H1 (cell line): Measurements from ENCODE around the gene CENPP. TPM values are rescaled to one million over a fixed set of nuclear protein-coding genes. Genes with fewer than 3 reads are reported as not detected.

Experiments
- CTCF ChIA-PET: fragments of 300-600 bp; sonication (Branson Sonifier 250); formaldehyde crosslinking; loops from one replicate; lab custom pipeline; 2021; ENCODE audit not compliant: partially characterized antibody; lab: Charles Lee
- POLR2A ChIA-PET: fragments of 300-600 bp; sonication (Branson Sonifier 250); formaldehyde crosslinking; loops from one replicate; lab custom pipeline; 2021; ENCODE audit warnings: inconsistent platforms; ENCODE audit not compliant: partially characterized antibody; lab: Charles Lee
- DNase-seq, 2 experiments: peaks; one replicate each; pipeline versions ENCODE4 v3.0.0 to v3.0.0-alpha.2; 2010 to 2022; ENCODE audit warnings: low spot score in 2 of 2, low read depth in 1 of 2, mixed read lengths in 1 of 2
- FAIRE-seq: peaks from 2 replicates; lab custom pipeline; 2011; peaks lifted over from hg19 to GRCh38; lab: Jason Lieb, UNC
- H2AFZ ChIP-seq: 2 replicates; pipeline ENCODE4 v1.8.1; 2012; ENCODE audit warnings: low read length, inconsistent platforms
- H2AK5ac ChIP-seq: 2 replicates; pipeline ENCODE4 v1.6.1; 2013; ENCODE audit warnings: low read depth, low read length
- H2BK120ac ChIP-seq: replicated peaks from 2 replicates; pipeline ENCODE3; 2013; ENCODE audit warnings: low read depth, low read length, inconsistent platforms
- H2BK12ac ChIP-seq: 2 replicates; pipeline ENCODE4 v1.6.1; 2013; ENCODE audit warnings: low read depth, low read length
- H2BK15ac ChIP-seq: 2 replicates; pipeline ENCODE4 v1.6.1; 2013; ENCODE audit warnings: low read length
- H2BK20ac ChIP-seq: 2 replicates; pipeline ENCODE4 v1.6.1; 2013; ENCODE audit warnings: low read length
- H2BK5ac ChIP-seq: 2 replicates; pipeline ENCODE4 v1.6.1; 2013; ENCODE audit warnings: low read depth, low read length
- H3K14ac ChIP-seq: 2 replicates; pipeline ENCODE4 v1.6.1; 2013; ENCODE audit warnings: inconsistent platforms; ENCODE audit not compliant: insufficient read length
- H3K18ac ChIP-seq: 2 replicates; pipeline ENCODE4 v1.6.1; 2013; ENCODE audit warnings: low read length; ENCODE audit errors: extremely low read depth
- H3K23ac ChIP-seq: 2 replicates; pipeline ENCODE4 v1.6.1; 2013; ENCODE audit warnings: inconsistent platforms; ENCODE audit not compliant: insufficient read length
- H3K23me2 ChIP-seq: 2 replicates; pipeline ENCODE4 v1.6.1; 2013; ENCODE audit warnings: low read depth, low read length
- H3K27ac ChIP-seq: 2 replicates; pipeline ENCODE4 v1.6.1; 2011; ENCODE audit warnings: low read depth, low read length, inconsistent platforms
- H3K27me3 ChIP-seq, 4 experiments: replicated peaks in 1 of 4; 1 replicate in 1 of 4; 2 replicates in 3 of 4; pipeline versions ENCODE4 v1.6.1 to v1.8.1; 2011 to 2013; ENCODE audit warnings: low read length in 3 of 4, mild to moderate bottlenecking in 3 of 4, inconsistent platforms in 2 of 4, mixed read lengths in 2 of 4, moderate library complexity in 1 of 4; ENCODE audit not compliant: control insufficient read depth in 3 of 4, insufficient read depth in 3 of 4; ENCODE audit errors: extremely low read depth in 1 of 4
- H3K36me3 ChIP-seq, 4 experiments: 2 replicates each; pipeline versions ENCODE4 v1.6.1 to v1.8.1; 2011 to 2013; ENCODE audit warnings: mild to moderate bottlenecking in 4 of 4, low read length in 3 of 4, moderate library complexity in 2 of 4, control low read depth in 1 of 4, inconsistent platforms in 1 of 4; ENCODE audit not compliant: insufficient read depth in 4 of 4, control insufficient read depth in 2 of 4
- H3K4ac ChIP-seq: replicated peaks from 2 replicates; pipeline ENCODE3; 2013; ENCODE audit warnings: low read length, low read depth, mixed read lengths, inconsistent platforms; ENCODE audit not compliant: insufficient read length
- H3K4me1 ChIP-seq, 4 experiments: replicated peaks in 1 of 4; 1 replicate in 1 of 4; 2 replicates in 3 of 4; pipeline versions ENCODE4 v1.6.1 to v1.8.1; 2011 to 2013; ENCODE audit warnings: low read length in 3 of 4, inconsistent platforms in 2 of 4, mixed read lengths in 1 of 4; ENCODE audit not compliant: insufficient read depth in 4 of 4, control insufficient read depth in 3 of 4
- H3K4me2 ChIP-seq, 2 experiments: 2 replicates each; pipeline versions ENCODE4 v1.6.1 to v1.8.1; 2011 to 2013; ENCODE audit warnings: low read depth in 2 of 2, low read length in 2 of 2, control low read depth in 1 of 2, inconsistent platforms in 1 of 2, mild to moderate bottlenecking in 1 of 2; ENCODE audit not compliant: insufficient read depth in 1 of 2
- H3K4me3 ChIP-seq, 4 experiments: fragments of 200-600, 300-600 bp in 1 of 4; sonication (generic), shearing (Covaris generic), sonication (Bioruptor Twin) in 1 of 4; 2 replicates each; pipeline versions ENCODE4 v1.5.1 to v1.8.1; 2011 to 2016; ENCODE audit warnings: low read length in 4 of 4, low read depth in 3 of 4, control low read depth in 2 of 4, inconsistent platforms in 2 of 4, mild to moderate bottlenecking in 2 of 4, mixed read lengths in 1 of 4, moderate library complexity in 1 of 4; ENCODE audit not compliant: insufficient read depth in 2 of 4; ENCODE audit errors: extremely low read depth in 1 of 4
- H3K56ac ChIP-seq: replicated peaks from 2 replicates; pipeline ENCODE3; 2013; ENCODE audit warnings: low read depth, mild to moderate bottlenecking, mixed read lengths, low read length, inconsistent platforms; ENCODE audit not compliant: insufficient read length
- H3K79me1 ChIP-seq: 2 replicates; pipeline ENCODE4 v1.6.1; 2013; ENCODE audit warnings: low read depth, low read length, control low read depth
- H3K79me2 ChIP-seq, 2 experiments: 2 replicates each; pipeline versions ENCODE4 v1.6.1 to v1.8.1; 2012 to 2013; ENCODE audit warnings: low read length in 2 of 2, mild to moderate bottlenecking in 2 of 2, inconsistent platforms in 1 of 2; ENCODE audit not compliant: insufficient read depth in 2 of 2, control insufficient read depth in 1 of 2
- H3K9ac ChIP-seq, 4 experiments: replicated peaks in 1 of 4; 1 replicate in 1 of 4; 2 replicates in 3 of 4; pipeline versions ENCODE4 v1.6.1 to v1.8.1; 2011 to 2013; ENCODE audit warnings: low read depth in 3 of 4, low read length in 3 of 4, control low read depth in 2 of 4, mild to moderate bottlenecking in 2 of 4, moderate library complexity in 2 of 4, inconsistent platforms in 1 of 4; ENCODE audit errors: extremely low read depth in 1 of 4
- H3K9me3 ChIP-seq, 2 experiments: 2 replicates each; pipeline versions ENCODE4 v1.6.1 to v1.8.1; 2012 to 2013; ENCODE audit warnings: mild to moderate bottlenecking in 2 of 2, moderate library complexity in 2 of 2, control low read depth in 1 of 2, inconsistent platforms in 1 of 2, low read depth in 1 of 2, low read length in 1 of 2, mixed read lengths in 1 of 2; ENCODE audit not compliant: insufficient read depth in 2 of 2
- H4K20me1 ChIP-seq, 2 experiments: replicated peaks in 1 of 2; 2 replicates each; pipeline versions ENCODE3 to v1.8.1; 2011 to 2013; ENCODE audit warnings: inconsistent platforms in 2 of 2, low read length in 2 of 2, mild to moderate bottlenecking in 1 of 2; ENCODE audit not compliant: insufficient read depth in 2 of 2, control insufficient read depth in 1 of 2
- H4K5ac ChIP-seq: 2 replicates; pipeline ENCODE4 v1.6.1; 2013; ENCODE audit warnings: low read length, low read depth, mixed read lengths, inconsistent platforms; ENCODE audit not compliant: insufficient read length
- H4K8ac ChIP-seq: 2 replicates; pipeline ENCODE4 v1.8.0; 2013; ENCODE audit warnings: mild to moderate bottlenecking, moderate library complexity, low read length, inconsistent platforms; ENCODE audit not compliant: insufficient read depth; ENCODE audit errors: extremely low read depth
- H4K91ac ChIP-seq: replicated peaks from 2 replicates; pipeline ENCODE3; 2013; ENCODE audit warnings: low read length, mixed read lengths, inconsistent platforms; ENCODE audit not compliant: insufficient read length
- ASH2L ChIP-seq: fragments of 200-600, 300-600 bp; sonication (generic); IDR thresholded peaks from one replicate; pipeline ENCODE4 v1.7.1; 2017; ENCODE audit warnings: low read length
- EZH2 ChIP-seq: fragments of 200-600 bp; sonication (generic); IDR thresholded peaks from 2 replicates; pipeline ENCODE4 v1.7.1; 2012; ENCODE audit warnings: low read depth, mild to moderate bottlenecking, moderate library complexity, low read length, inconsistent platforms; ENCODE audit not compliant: severe bottlenecking
- HDAC6 ChIP-seq: IDR thresholded peaks from one replicate; pipeline ENCODE4 v1.7.1; 2012; ENCODE audit warnings: low read depth, mild to moderate bottlenecking, inconsistent platforms, low read length, moderate library complexity
- MAFK ChIP-seq: IDR thresholded peaks from 2 replicates; pipeline ENCODE4 v1.6.1; 2012; ENCODE audit warnings: low read depth, mild to moderate bottlenecking, improper control_type of control experiment, low read length
- RBBP5 ChIP-seq: IDR thresholded peaks from 2 replicates; pipeline ENCODE4 v1.7.1; 2012; ENCODE audit warnings: low read depth, mild to moderate bottlenecking, inconsistent platforms, low read length, moderate library complexity, borderline replicate concordance
- RNF2 ChIP-seq: fragments of 200-900, 300-1000 bp; sonication (generic); IDR thresholded peaks from 2 replicates; pipeline ENCODE4 v1.7.1; 2016; ENCODE audit warnings: borderline replicate concordance, low read depth, mild to moderate bottlenecking, antibody characterized with exemption, low read length; ENCODE audit not compliant: poor library complexity, severe bottlenecking; ENCODE audit errors: missing control alignments
- SP1 ChIP-seq: IDR thresholded peaks from 2 replicates; pipeline ENCODE4 v1.6.1; 2011; ENCODE audit warnings: low read depth, low read length
- SP4 ChIP-seq: IDR thresholded peaks from 2 replicates; pipeline ENCODE4 v1.6.1; 2012; ENCODE audit warnings: low read length, inconsistent platforms
- SUZ12 ChIP-seq: fragments of 200-600 bp; sonication (generic); IDR thresholded peaks from 2 replicates; pipeline ENCODE4 v1.6.1; 2012; ENCODE audit warnings: mild to moderate bottlenecking, inconsistent platforms, low read length, moderate library complexity, mixed read lengths
- TAF1 ChIP-seq: IDR thresholded peaks from 2 replicates; pipeline ENCODE4 v1.6.1; 2011; ENCODE audit warnings: mild to moderate bottlenecking, low read depth, low read length
- TBP ChIP-seq: IDR thresholded peaks from 2 replicates; pipeline ENCODE4 v1.6.1; 2011; ENCODE audit warnings: low read depth, low read length, improper control_type of control experiment
- ZNF274 ChIP-seq: IDR thresholded peaks from 2 replicates; pipeline ENCODE4 v1.7.0; 2012; ENCODE audit warnings: low read length, borderline replicate concordance; ENCODE audit errors: extremely low read depth
- WGBS, 2 experiments: shearing (Covaris generic) in 1 of 2; methylation state at CpG; one replicate each; pipeline versions ENCODE4 v1.1.6 to v1.1.7; 2013 to 2015; ENCODE audit warnings: low lambda C conversion rate in 2 of 2, mixed read lengths in 2 of 2, inconsistent platforms in 1 of 2, low coverage in 1 of 2, missing lambda C conversion rate in 1 of 2; ENCODE audit not compliant: insufficient replicate concordance in 2 of 2, insufficient coverage in 1 of 2, insufficient read length in 1 of 2; ENCODE audit errors: extremely low coverage in 1 of 2, missing lambda C conversion rate in 1 of 2; 5-methylcytosine and 5-hydroxymethylcytosine counted together
- polyA plus RNA-seq, 7 experiments: library from polyadenylated mRNA; depleted of rRNA in 3 of 7; stranded (reverse) in 5 of 7; unstranded in 2 of 7; fragments of >200 nt in 5 of 7; fragments of 200-250 nt in 2 of 7; gene quantifications; 1 replicate in 5 of 7; 2 replicates in 1 of 7; 4 replicates in 1 of 7; pipeline versions ENCODE4 v1.2.1 to v1.2.3, GENCODE V29; 2011 to 2013; ENCODE audit warnings: missing spikeins in 2 of 7, mixed read lengths in 2 of 7
- total RNA-seq: library from RNA; stranded (reverse); fragmentation: NEBNext Ultra II Directional; extraction: Animal tissue kit (Norgen Biotek cat#: 25700); gene quantifications from 2 replicates; pipeline ENCODE4 v1.2.1, GENCODE V29; 2021
- TF ChIP-seq, protein P1 (sequence below): IDR thresholded peaks from 2 replicates; pipeline ENCODE4 v1.6.1; 2011; ENCODE audit warnings: low read depth, mild to moderate bottlenecking, low read length; ENCODE audit not compliant: insufficient read depth

Gene CENPP
- total and polyA plus RNA-seq, 2 of the 8 experiments (the other 6 are each of a cell fraction or from before 2014, with no cell fraction given): 2.7 to 10.8 TPM

GRCh38 chr9:92405818-92406217, 80.1 kb downstream of the CENPP start:
- Histone ChIP-seq H4K5ac (no peak overlapping the region), H3K14ac (no peak overlapping the region), H2AK5ac (no peak overlapping the region), H3K23me2 (no peaks in the 10 kb centered on the region), H3K18ac (no peak overlapping the region), H3K9ac (no peak overlapping the region), H2BK12ac (no peak overlapping the region), H4K91ac (no peak overlapping the region), H2BK20ac (no peak overlapping the region), H3K9me3 (no peaks in the 10 kb centered on the region), H3K56ac (no peak overlapping the region), H2BK15ac (no peak overlapping the region), H2BK5ac (no peak overlapping the region), H3K4me3 (no peak overlapping the region), H2AFZ (no peak overlapping the region), H3K27me3 (no peaks in the 10 kb centered on the region), H3K79me2 (0 out of 4 replicates have a peak, but pooled peaks cover 0 to 4% of the 10 kb centered on the region in 2 experiments), H3K4me1 (no peaks in the 10 kb centered on the region; a peak in 1 of 7 replicates), H4K8ac (no peak overlapping the region), H3K27ac (no peak overlapping the region), H3K4me2 (no peak overlapping the region), H4K20me1 (no peaks in the 10 kb centered on the region), H2BK120ac (no peak overlapping the region), H3K4ac (no peak overlapping the region), H3K23ac (no peak overlapping the region), H3K36me3 (no peaks in the 10 kb centered on the region), H3K79me1 (no peaks in the 10 kb centered on the region)
- 81% methylated on average over 4 of the region's 4 CpGs; no CpG with 5 or more reads in 1 of the 2 experiments for WGBS, 2 experiments
- DNase-seq: no peak
- POLR2A ChIA-PET: no interaction called here
- FAIRE-seq: no peak
- CTCF ChIA-PET: no interaction called here
- no peak for TF ChIP-seq TBP
- TF ChIP-seq SP4: no peak
- TF ChIP-seq EZH2: no peak
- no peak for TF ChIP-seq SUZ12
- no peak for TF ChIP-seq ASH2L
- TF ChIP-seq SP1: no peak
- TF ChIP-seq RBBP5: no peak
- TF ChIP-seq MAFK: no peak
- TF ChIP-seq RNF2: no peak
- no peak for TF ChIP-seq ZNF274
- no peak for TF ChIP-seq TAF1
- TF ChIP-seq, protein P1, sequence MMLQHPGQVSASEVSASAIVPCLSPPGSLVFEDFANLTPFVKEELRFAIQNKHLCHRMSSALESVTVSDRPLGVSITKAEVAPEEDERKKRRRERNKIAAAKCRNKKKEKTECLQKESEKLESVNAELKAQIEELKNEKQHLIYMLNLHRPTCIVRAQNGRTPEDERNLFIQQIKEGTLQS: no peak
- no peak for TF ChIP-seq HDAC6
